ENCODE data around the gene RGP1.
A peak's percentile ranks its signal among the peaks of the same experiment; 100 is the strongest.

The RGP1 gene

DNA sequence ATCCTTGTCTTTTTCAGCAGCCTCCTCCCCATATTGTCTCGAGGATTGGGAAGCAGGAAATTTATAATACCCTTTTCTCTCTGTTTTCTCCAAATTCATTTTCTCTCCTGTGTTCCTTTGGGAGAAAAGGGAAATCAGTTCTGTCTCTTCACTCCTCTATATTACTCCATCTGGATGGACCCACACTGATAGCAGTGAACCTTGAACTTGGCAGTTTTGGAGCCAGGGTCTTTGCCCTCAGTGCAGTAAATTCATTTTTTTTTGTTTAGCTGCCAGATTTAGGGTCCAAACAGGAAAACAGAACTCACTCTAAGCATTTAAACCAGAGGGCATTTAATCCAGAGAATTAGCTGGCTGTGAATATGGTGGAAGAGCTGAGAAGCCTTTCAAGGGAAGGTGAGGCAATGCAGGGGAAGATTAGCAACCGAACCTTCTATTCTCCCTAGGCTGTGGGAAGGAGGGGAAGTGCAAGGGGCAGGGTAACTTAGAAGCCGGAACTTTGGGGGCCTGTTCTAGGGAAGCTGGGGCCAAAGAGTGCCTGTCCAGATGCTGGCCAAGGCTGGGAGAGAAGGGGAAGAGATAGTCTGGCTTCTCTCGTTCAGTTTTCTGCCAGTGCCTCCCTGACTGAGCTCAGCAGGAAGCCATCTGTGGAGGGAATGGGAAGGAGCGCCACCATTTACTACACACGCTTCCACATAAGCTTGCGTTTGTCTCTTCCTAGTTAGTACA lies 26.0 kb downstream of the RGP1 start:
- FAIRE-seq: no peak
- no peak for DNase-seq (ENCODE audit: insufficient read length, low spot score)
- no peak for TF ChIP-seq PAX5 (IDR thresholded peaks at IDR 0.05; ENCODE audit: insufficient read depth, low read length, severe bottlenecking)
- no peak for TF ChIP-seq POLR2A (IDR thresholded peaks at IDR 0.05; ENCODE audit: low read depth, low read length)
- no peak for TF ChIP-seq SPI1 (IDR thresholded peaks at IDR 0.05; ENCODE audit: low read depth, low read length)
- TF ChIP-seq POU2F2 (IDR thresholded peaks at IDR 0.05; ENCODE audit: low read depth, low read length): no peak
- no peak for TF ChIP-seq TAF1 (IDR thresholded peaks at IDR 0.05; ENCODE audit: low read depth, low read length)
- no peak for TF ChIP-seq POLR2AphosphoS5 (IDR thresholded peaks at IDR 0.05; ENCODE audit: low read depth, low read length)

DNA sequence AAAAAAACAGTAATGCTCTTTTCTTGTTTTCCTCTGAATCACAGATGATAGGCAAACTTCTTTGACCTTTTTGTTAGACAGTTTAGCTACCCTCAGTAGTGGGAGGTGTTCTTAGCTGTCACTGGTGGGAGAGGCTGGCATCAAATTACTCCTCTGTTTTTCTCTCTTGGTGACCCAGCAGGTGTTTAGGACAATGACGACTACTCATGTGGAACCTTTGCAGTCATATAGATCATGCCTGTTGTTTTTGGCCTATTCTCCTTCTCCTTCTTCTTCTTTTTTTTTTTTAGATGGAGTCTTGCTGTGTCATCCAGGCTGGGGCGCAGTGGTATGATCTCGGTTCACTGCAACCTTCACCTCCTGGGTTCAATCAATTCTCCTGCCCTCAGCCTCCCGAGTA lies 26.9 kb downstream of the RGP1 start:
- TF ChIP-seq TAF1 (IDR thresholded peaks at IDR 0.05; ENCODE audit: low read depth, low read length): no peak
- peak; percentile 62 for TF ChIP-seq PAX5 (IDR thresholded peaks at IDR 0.05; ENCODE audit: insufficient read depth, low read length, severe bottlenecking)
- FAIRE-seq: no peak
- no peak for DNase-seq (ENCODE audit: insufficient read length, low spot score)

GRCh38 chr9:35778496-35778895 lies 29.4 kb downstream of the RGP1 start:
- FAIRE-seq (no peak), DNase-seq (ENCODE audit: insufficient read length, low spot score) (no peak)
- TF ChIP-seq POLR2A (IDR thresholded peaks at IDR 0.05; ENCODE audit: low read depth, low read length) (no peak), PAX5 (IDR thresholded peaks at IDR 0.05; ENCODE audit: insufficient read depth, low read length, severe bottlenecking) (no peak), POLR2AphosphoS5 (IDR thresholded peaks at IDR 0.05; ENCODE audit: low read depth, low read length) (no peak), POU2F2 (IDR thresholded peaks at IDR 0.05; ENCODE audit: low read depth, low read length) (no peak), SPI1 (IDR thresholded peaks at IDR 0.05; ENCODE audit: low read depth, low read length) (no peak), TAF1 (IDR thresholded peaks at IDR 0.05; ENCODE audit: low read depth, low read length) (no peak)

DNA sequence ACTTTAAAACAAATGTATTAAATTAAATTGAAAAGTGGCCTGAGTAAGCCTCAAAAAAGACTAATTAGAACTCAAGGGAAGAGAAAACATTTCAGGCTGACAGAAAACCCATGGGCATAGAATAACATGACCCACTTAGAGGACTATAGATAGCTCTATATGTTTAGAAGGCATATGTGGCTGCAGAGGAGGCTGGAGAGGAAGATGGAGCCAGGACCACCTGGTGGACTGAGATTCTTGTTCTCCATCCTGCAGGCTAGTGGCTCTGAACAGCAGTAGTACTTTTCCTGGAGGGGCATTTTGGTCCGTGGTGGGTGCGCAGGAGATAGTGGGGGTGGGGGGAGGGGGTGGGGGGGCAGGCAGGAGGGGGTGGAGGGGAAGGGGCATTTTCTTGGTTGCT lies 32.0 kb downstream of the RGP1 start:
- FAIRE-seq (no peak), DNase-seq (ENCODE audit: insufficient read length, low spot score) (no peak)
- TF ChIP-seq SPI1 (IDR thresholded peaks at IDR 0.05; ENCODE audit: low read depth, low read length): no peak
- no peak for TF ChIP-seq TAF1 (IDR thresholded peaks at IDR 0.05; ENCODE audit: low read depth, low read length)
- no peak for TF ChIP-seq POU2F2 (IDR thresholded peaks at IDR 0.05; ENCODE audit: low read depth, low read length)
- no peak for TF ChIP-seq PAX5 (IDR thresholded peaks at IDR 0.05; ENCODE audit: insufficient read depth, low read length, severe bottlenecking)
- TF ChIP-seq POLR2A (IDR thresholded peaks at IDR 0.05; ENCODE audit: low read depth, low read length): no peak
- no peak for TF ChIP-seq POLR2AphosphoS5 (IDR thresholded peaks at IDR 0.05; ENCODE audit: low read depth, low read length)

DNA sequence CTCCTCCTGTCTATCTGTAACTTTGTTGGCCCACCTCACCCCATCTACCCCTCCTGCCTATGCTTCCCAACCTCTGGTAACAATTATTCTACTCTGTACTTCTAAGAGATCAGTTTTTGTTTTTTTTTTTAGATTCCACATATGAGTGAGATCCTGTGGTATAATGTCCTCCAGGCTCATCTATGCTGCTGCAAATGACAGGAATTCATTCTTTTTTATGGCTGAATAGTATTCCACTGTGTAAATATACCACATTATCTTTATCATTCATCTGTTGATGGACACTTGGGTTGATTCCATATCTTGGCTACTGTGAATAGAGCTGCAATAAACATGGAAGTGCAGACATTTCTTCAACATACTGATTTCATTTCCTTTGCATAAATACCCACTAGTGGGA lies 34.3 kb downstream of the RGP1 start:
- TF ChIP-seq SPI1 (IDR thresholded peaks at IDR 0.05; ENCODE audit: low read depth, low read length) (no peak), TAF1 (IDR thresholded peaks at IDR 0.05; ENCODE audit: low read depth, low read length) (no peak), POU2F2 (IDR thresholded peaks at IDR 0.05; ENCODE audit: low read depth, low read length) (no peak), POLR2A (IDR thresholded peaks at IDR 0.05; ENCODE audit: low read depth, low read length) (no peak), POLR2AphosphoS5 (IDR thresholded peaks at IDR 0.05; ENCODE audit: low read depth, low read length) (no peak), PAX5 (IDR thresholded peaks at IDR 0.05; ENCODE audit: insufficient read depth, low read length, severe bottlenecking) (no peak)
- no peak for DNase-seq (ENCODE audit: insufficient read length, low spot score)
- FAIRE-seq: no peak

GRCh38 chr9:35789541-35789940 lies 40.5 kb downstream of the RGP1 start:
- TF ChIP-seq POU2F2 (IDR thresholded peaks at IDR 0.05; ENCODE audit: low read depth, low read length): no peak
- no peak for TF ChIP-seq POLR2A (IDR thresholded peaks at IDR 0.05; ENCODE audit: low read depth, low read length)
- no peak for TF ChIP-seq TAF1 (IDR thresholded peaks at IDR 0.05; ENCODE audit: low read depth, low read length)
- no peak for TF ChIP-seq POLR2AphosphoS5 (IDR thresholded peaks at IDR 0.05; ENCODE audit: low read depth, low read length)
- no peak for TF ChIP-seq SPI1 (IDR thresholded peaks at IDR 0.05; ENCODE audit: low read depth, low read length)
- no peak for TF ChIP-seq PAX5 (IDR thresholded peaks at IDR 0.05; ENCODE audit: insufficient read depth, low read length, severe bottlenecking)
- no peak for FAIRE-seq
- DNase-seq (ENCODE audit: insufficient read length, low spot score): no peak

DNA sequence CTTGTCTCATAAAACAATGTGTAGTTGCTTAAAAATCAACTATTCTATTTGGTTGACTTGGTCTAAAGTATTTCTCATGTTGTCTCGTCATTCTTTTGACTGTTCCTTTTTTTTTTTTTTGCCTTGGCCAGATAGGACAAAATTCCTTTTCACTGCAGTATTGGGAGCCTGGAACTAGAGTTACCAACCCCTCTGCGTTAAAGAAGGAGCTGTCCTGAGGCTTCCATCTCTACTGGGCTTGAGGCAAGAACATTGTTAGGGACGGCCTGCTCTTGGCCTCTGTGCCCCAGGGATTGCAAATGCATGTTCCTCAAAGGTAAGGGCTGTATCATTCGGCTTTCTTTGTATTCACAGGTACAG lies 40.9 kb downstream of the RGP1 start:
- no peak for FAIRE-seq
- no peak for TF ChIP-seq TAF1 (IDR thresholded peaks at IDR 0.05; ENCODE audit: low read depth, low read length)
- TF ChIP-seq POLR2AphosphoS5 (IDR thresholded peaks at IDR 0.05; ENCODE audit: low read depth, low read length): no peak
- TF ChIP-seq POU2F2 (IDR thresholded peaks at IDR 0.05; ENCODE audit: low read depth, low read length): no peak
- no peak for TF ChIP-seq PAX5 (IDR thresholded peaks at IDR 0.05; ENCODE audit: insufficient read depth, low read length, severe bottlenecking)
- no peak for TF ChIP-seq POLR2A (IDR thresholded peaks at IDR 0.05; ENCODE audit: low read depth, low read length)
- no peak for TF ChIP-seq SPI1 (IDR thresholded peaks at IDR 0.05; ENCODE audit: low read depth, low read length)
- DNase-seq (ENCODE audit: insufficient read length, low spot score): no peak

DNA sequence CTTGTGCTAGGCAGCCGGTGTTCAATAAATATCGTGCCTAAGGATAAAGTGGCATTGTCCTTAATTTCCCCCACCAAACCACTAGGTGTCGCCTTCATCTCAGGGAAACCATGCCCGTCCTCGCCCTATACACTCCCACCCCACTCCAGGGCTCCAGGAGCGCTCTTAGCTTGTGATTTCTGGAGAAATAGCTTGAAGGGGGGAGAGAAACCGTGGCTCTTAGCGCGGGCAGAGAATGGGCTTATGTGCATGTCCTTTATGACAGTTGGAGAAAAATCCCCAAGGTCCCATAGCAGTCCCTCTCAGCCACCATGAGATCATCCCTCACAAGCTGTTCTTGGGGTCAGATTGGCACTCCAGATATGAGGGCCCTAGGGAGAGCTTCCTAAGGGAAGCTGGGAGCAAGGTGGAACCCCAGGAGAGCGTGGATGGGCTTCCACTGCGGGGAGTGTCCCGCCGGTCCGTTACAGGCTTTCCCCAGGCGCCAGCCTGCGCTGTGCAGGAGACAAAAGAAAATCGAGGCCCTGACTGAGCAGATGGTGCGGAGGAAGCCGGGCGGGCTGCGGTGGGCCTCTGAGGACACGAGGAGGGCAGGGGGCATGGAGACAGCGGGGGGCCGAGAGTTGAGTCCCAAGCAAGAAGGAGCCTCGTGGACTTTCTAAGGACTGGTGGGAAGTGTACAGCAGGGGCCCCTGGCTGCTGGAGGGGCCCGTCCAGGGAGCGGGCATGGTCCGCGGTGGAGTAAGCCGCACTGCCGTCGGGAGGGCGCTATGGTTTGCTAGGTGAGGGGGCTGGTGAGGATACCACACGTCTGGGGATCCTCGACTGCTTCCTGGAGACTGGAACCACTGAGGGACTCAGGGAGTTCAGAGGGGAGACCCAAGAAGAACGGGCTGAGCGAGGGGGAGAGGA lies 41.6 kb downstream of the RGP1 start:
- peak; percentile 72 for DNase-seq (ENCODE audit: insufficient read length, low spot score)

GRCh38 chr9:35791297-35791921 lies 42.3 kb downstream of the RGP1 start, which contains the start of gene NPR2:
Gene NPR2, plus strand, starts transcription at chr9:35791591. Its CDS starts 818 bp downstream, at chr9:35792409.
- FAIRE-seq (no peak), DNase-seq (ENCODE audit: insufficient read length, low spot score) (no peak)
- no peak for TF ChIP-seq POLR2A (IDR thresholded peaks at IDR 0.05; ENCODE audit: low read depth, low read length)
- no peak for TF ChIP-seq POLR2AphosphoS5 (IDR thresholded peaks at IDR 0.05; ENCODE audit: low read depth, low read length)
- TF ChIP-seq POU2F2 (IDR thresholded peaks at IDR 0.05; ENCODE audit: low read depth, low read length): no peak
- no peak for TF ChIP-seq PAX5 (IDR thresholded peaks at IDR 0.05; ENCODE audit: insufficient read depth, low read length, severe bottlenecking)
- no peak for TF ChIP-seq TAF1 (IDR thresholded peaks at IDR 0.05; ENCODE audit: low read depth, low read length)
- TF ChIP-seq SPI1 (IDR thresholded peaks at IDR 0.05; ENCODE audit: low read depth, low read length): no peak

More for the DNA sequence above, 41.6 kb downstream of the RGP1 start:
- TF ChIP-seq TAF1 (IDR thresholded peaks at IDR 0.05; ENCODE audit: low read depth, low read length): no peak
- TF ChIP-seq POU2F2 (IDR thresholded peaks at IDR 0.05; ENCODE audit: low read depth, low read length): no peak
- TF ChIP-seq SPI1 (IDR thresholded peaks at IDR 0.05; ENCODE audit: low read depth, low read length): no peak
- TF ChIP-seq PAX5 (IDR thresholded peaks at IDR 0.05; ENCODE audit: insufficient read depth, low read length, severe bottlenecking): no peak
- no peak for TF ChIP-seq POLR2A (IDR thresholded peaks at IDR 0.05; ENCODE audit: low read depth, low read length)
- no peak for TF ChIP-seq POLR2AphosphoS5 (IDR thresholded peaks at IDR 0.05; ENCODE audit: low read depth, low read length)
- peak; percentile 94 for FAIRE-seq
